Fibroblast of lung (primary cell): ENCODE results near the gene TREX2. TPM values are rescaled to one million over a fixed set of nuclear protein-coding genes. Genes with fewer than 3 reads are reported as not detected.
A peak's percentile ranks its signal among the peaks of the same experiment; 100 is the strongest.

ENCODE experiments used
- DNase-seq, 2 donors: peaks; one replicate each; pipeline versions ENCODE4 v3.0.0 to v3.0.0-alpha.2; 2010; ENCODE audit warnings: low read depth in 2 of 2
- H2AFZ ChIP-seq: 2 replicates; pipeline ENCODE4 v1.5.1; 2012; ENCODE audit warnings: low read length, control low read depth, inconsistent platforms
- H3K27ac ChIP-seq: 2 replicates; pipeline ENCODE4 v1.5.1; 2011; ENCODE audit warnings: low read length, control low read depth; ENCODE audit not compliant: insufficient read depth
- H3K27me3 ChIP-seq: 2 replicates; pipeline ENCODE4 v1.5.1; 2011; ENCODE audit warnings: mild to moderate bottlenecking, low read length; ENCODE audit not compliant: control insufficient read depth, insufficient read depth
- H3K36me3 ChIP-seq: 2 replicates; pipeline ENCODE4 v1.5.1; 2011; ENCODE audit warnings: low read length; ENCODE audit not compliant: control insufficient read depth, insufficient read depth
- H3K4me1 ChIP-seq: 2 replicates; pipeline ENCODE4 v1.5.1; 2011; ENCODE audit warnings: low read length; ENCODE audit not compliant: control insufficient read depth, insufficient read depth; ENCODE audit errors: extremely low read depth
- H3K4me2 ChIP-seq: 2 replicates; pipeline ENCODE4 v1.5.1; 2011; ENCODE audit warnings: low read length, control low read depth; ENCODE audit not compliant: insufficient read depth; ENCODE audit errors: extremely low read depth
- H3K4me3 ChIP-seq, 4 experiments: fragments of 200-600 bp in 1 of 4; sonication (generic) in 1 of 4; replicated peaks in 1 of 4; 2 replicates each; pipeline ENCODE4 v1.5.1; 2011 to 2016; ENCODE audit warnings: low read length in 4 of 4, low read depth in 3 of 4, mild to moderate bottlenecking in 3 of 4, control low read depth in 2 of 4, inconsistent platforms in 1 of 4, mixed read lengths in 1 of 4; ENCODE audit not compliant: insufficient read depth in 1 of 4; ENCODE audit errors: control extremely low read depth in 1 of 4
- H3K79me2 ChIP-seq: 2 replicates; pipeline ENCODE4 v1.5.1; 2012; ENCODE audit warnings: mild to moderate bottlenecking, low read length, inconsistent platforms; ENCODE audit not compliant: control insufficient read depth, insufficient read depth
- H3K9ac ChIP-seq: 2 replicates; pipeline ENCODE4 v1.5.1; 2011; ENCODE audit warnings: mild to moderate bottlenecking, low read length, control low read depth; ENCODE audit not compliant: insufficient read depth
- H3K9me3 ChIP-seq: 2 replicates; pipeline ENCODE4 v1.5.1; 2012; ENCODE audit warnings: low read depth, low read length; ENCODE audit not compliant: control insufficient read depth, insufficient read depth
- H4K20me1 ChIP-seq: 2 replicates; pipeline ENCODE4 v1.5.1; 2011; ENCODE audit warnings: low read length; ENCODE audit not compliant: control insufficient read depth, insufficient read depth; ENCODE audit errors: extremely low read depth
- EZH2 ChIP-seq: IDR thresholded peaks from 2 replicates; pipeline ENCODE4 v1.5.1; 2012; ENCODE audit warnings: low read length, control low read depth, mild to moderate bottlenecking; ENCODE audit errors: missing control alignments
- polyA minus RNA-seq: library from RNA; depleted of rRNA, polyadenylated mRNA; stranded (reverse); fragments of >200 nt; gene quantifications from 2 replicates; pipeline ENCODE4 v1.2.3, GENCODE V29; 2011; ENCODE audit warnings: low replicate concordance
- polyA plus RNA-seq, 2 donors: library from polyadenylated mRNA; depleted of rRNA in 1 of 2; stranded (reverse) in 1 of 2; unstranded in 1 of 2; fragments of >200 nt; gene quantifications; 2 replicates each; pipeline ENCODE4 v1.2.1, GENCODE V29; 2011 to 2012; ENCODE audit warnings: missing spikeins in 1 of 2
- total RNA-seq: library from RNA; depleted of rRNA; stranded (reverse); fragments of >200 nt; gene quantifications from 2 replicates; pipeline ENCODE4 v1.2.1, GENCODE V29; 2014
- TF ChIP-seq, protein P1 (sequence below), 2 donors: IDR thresholded peaks in 1 of 2; conservative IDR thresholded peaks in 1 of 2; 1 replicate in 1 of 2; 2 replicates in 1 of 2; pipeline ENCODE4 v1.5.1; 2011 to 2012; ENCODE audit warnings: low read length in 2 of 2, control low read depth in 1 of 2, inconsistent platforms in 1 of 2, low read depth in 1 of 2, mild to moderate bottlenecking in 1 of 2

TREX2 gene, protein sequence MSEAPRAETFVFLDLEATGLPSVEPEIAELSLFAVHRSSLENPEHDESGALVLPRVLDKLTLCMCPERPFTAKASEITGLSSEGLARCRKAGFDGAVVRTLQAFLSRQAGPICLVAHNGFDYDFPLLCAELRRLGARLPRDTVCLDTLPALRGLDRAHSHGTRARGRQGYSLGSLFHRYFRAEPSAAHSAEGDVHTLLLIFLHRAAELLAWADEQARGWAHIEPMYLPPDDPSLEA
- total RNA-seq, result 1.8 and 3.1 TPM in 2 replicates
- polyA plus RNA-seq, result 0.08 TPM in 1 of 2 replicates, not detected in the other
- 0.14 TPM in 2 replicates for polyA plus RNA-seq (2012)
- 0.98 TPM in 1 of 2 replicates, not detected in the other for polyA minus RNA-seq

DNA sequence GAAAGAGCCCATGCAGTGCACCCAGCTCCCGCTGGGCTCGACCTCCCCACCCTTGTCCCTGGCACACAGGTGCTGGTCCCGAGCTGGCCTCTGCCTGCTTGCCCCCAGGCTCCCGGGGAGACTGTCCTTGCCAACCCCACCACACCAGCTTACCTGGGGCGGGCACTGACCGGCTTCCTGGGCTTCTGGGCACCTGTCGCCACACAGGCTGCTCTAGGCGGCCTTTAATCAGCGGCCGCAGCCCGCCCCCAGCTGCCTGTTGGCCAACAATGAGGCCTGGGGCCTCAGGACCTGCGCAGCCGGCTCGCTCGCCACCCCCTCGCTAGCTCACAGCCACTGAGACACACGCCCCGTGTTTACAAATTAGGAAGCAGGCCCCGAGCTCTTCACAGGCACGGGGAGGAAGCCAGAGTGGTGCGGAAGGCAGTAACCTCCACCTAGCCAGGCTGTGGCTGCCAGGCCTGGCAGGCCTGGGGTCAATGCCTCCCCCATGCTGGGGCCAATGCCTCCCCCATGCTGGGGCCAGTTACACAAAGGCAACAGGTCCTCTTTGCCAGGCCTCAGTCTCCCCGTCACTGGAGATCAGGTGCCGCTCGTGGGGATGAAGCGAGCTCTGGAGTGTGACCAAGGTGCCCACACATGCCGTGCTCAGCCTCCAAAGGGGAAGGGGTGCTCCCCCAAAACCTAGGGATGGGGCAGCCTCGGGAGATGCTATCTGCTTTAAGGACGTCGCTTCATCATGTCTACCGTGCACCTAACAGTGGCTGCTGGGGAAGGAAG, at the start of gene TREX2:
Gene TREX2 (minus strand): TSS at position 201 of the 780 bp plus-strand sequence. CDS start 626 bp downstream, outside the sequence.
- DNase-seq, result no peak
- Histone ChIP-seq H3K4me1 (no peaks in the 10 kb centered on the region), H3K4me3 (no peak within 1 kb of the TSS), H3K4me2 (no peak within 1 kb of the TSS), H3K9ac (no peak within 1 kb of the TSS), H3K9me3 (no peaks in the 10 kb centered on the region), H3K27me3 (no peaks in the 10 kb centered on the region), H3K27ac (no peak within 1 kb of the TSS), H4K20me1 (no peaks in the 10 kb centered on the region), H3K79me2 (no peaks in the 10 kb centered on the region), H2AFZ (no peak within 1 kb of the TSS), H3K36me3 (no peaks in the 10 kb centered on the region)
- TF ChIP-seq, protein P1, sequence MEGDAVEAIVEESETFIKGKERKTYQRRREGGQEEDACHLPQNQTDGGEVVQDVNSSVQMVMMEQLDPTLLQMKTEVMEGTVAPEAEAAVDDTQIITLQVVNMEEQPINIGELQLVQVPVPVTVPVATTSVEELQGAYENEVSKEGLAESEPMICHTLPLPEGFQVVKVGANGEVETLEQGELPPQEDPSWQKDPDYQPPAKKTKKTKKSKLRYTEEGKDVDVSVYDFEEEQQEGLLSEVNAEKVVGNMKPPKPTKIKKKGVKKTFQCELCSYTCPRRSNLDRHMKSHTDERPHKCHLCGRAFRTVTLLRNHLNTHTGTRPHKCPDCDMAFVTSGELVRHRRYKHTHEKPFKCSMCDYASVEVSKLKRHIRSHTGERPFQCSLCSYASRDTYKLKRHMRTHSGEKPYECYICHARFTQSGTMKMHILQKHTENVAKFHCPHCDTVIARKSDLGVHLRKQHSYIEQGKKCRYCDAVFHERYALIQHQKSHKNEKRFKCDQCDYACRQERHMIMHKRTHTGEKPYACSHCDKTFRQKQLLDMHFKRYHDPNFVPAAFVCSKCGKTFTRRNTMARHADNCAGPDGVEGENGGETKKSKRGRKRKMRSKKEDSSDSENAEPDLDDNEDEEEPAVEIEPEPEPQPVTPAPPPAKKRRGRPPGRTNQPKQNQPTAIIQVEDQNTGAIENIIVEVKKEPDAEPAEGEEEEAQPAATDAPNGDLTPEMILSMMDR (conservative IDR thresholded peaks at IDR 0.05 in 1 of 2, IDR thresholded peaks at IDR 0.05 in 1 of 2; ENCODE audit: low read depth in 1 of 2, low read length in 2 of 2), result no peak
- TF ChIP-seq EZH2, result no peak

DNA sequence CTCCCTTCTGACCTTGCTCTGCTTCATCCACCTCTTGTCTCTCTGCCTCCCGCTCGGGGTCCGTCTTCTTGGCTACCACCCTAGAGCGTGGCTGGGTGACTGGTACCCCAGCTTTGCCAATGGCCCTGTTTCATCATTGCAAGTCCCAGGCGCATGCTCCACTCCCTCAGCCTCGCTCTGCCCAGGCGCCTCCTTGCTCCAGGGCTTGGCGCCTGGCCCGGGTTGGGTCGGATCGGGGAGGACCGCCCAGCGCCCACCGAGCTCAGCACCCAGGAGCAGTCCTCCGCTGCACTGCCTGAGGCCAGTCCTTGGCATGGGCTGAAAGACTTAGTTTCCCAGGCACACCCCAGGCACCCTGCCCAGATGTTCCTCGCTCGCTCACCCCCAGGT, 49.5 kb upstream of the TREX2 start:
- Histone ChIP-seq H3K4me3 (peak overlapping the region; percentile 25 to 61 (median 52)), H3K4me2 (peak overlapping the region; percentile 64), H4K20me1 (no peaks in the 10 kb centered on the region), H3K27me3 (no peaks in the 10 kb centered on the region), H3K79me2 (no peaks in the 10 kb centered on the region), H3K27ac (no peak overlapping the region), H3K9me3 (no peaks in the 10 kb centered on the region), H2AFZ (peak overlapping the region; percentile 44), H3K4me1 (peaks cover 3% of the 10 kb centered on the region), H3K9ac (peak overlapping the region; percentile 23), H3K36me3 (no peaks in the 10 kb centered on the region)
- peak; percentile 39 for DNase-seq
- TF ChIP-seq EZH2, result no peak
- TF ChIP-seq, protein P1 (conservative IDR thresholded peaks at IDR 0.05 in 1 of 2, IDR thresholded peaks at IDR 0.05 in 1 of 2; ENCODE audit: low read depth in 1 of 2, low read length in 2 of 2), result no peak
